Left lung (tissue), 10 donors: ENCODE data around the gene SPDYE5. TPM values are rescaled to one million over a fixed set of nuclear protein-coding genes. Genes with fewer than 3 reads are reported as not detected.

ENCODE experiments used
- ATAC-seq: fragments of 200-7000 bp; cut with Tn5 transposase; one replicate; pipeline ENCODE4 v1.9.1; 2020; ENCODE audit warnings: moderate library complexity
- DNase-seq, 4 donors: peaks; one replicate each; pipeline ENCODE4 v3.0.0-alpha.2; 2013 to 2020
- H3K27ac ChIP-seq, 2 donors: fragments of 200-600 bp; sonication (generic) in 1 of 2; one replicate each; pipeline versions ENCODE4 v1.5.0 to v1.8.0; 2020 to 2021
- H3K27me3 ChIP-seq, 2 donors: fragments of 200-600 bp; sonication (generic) in 1 of 2; one replicate each; pipeline versions ENCODE4 v1.5.0 to v1.8.0; 2020 to 2021
- H3K36me3 ChIP-seq, 2 donors: fragments of 200-600 bp; sonication (generic) in 1 of 2; one replicate each; pipeline versions ENCODE4 v1.5.0 to v1.8.0; 2020 to 2021
- H3K4me1 ChIP-seq, 2 donors: fragments of 200-600 bp; one replicate each; pipeline ENCODE4 v1.8.0; 2021
- H3K4me3 ChIP-seq, 2 donors: fragments of 200-600 bp; sonication (generic) in 1 of 2; one replicate each; pipeline versions ENCODE4 v1.5.0 to v1.8.0; 2020 to 2021; ENCODE audit warnings: mild to moderate bottlenecking in 1 of 2
- H3K9me3 ChIP-seq, 2 donors: fragments of 200-600 bp; sonication (generic) in 1 of 2; one replicate each; pipeline versions ENCODE4 v1.5.0 to v1.8.0; 2020 to 2021
- intact Hi-C, 2 donors: fragments of 100-400 bp; cut with DNase I; formaldehyde crosslinking; loops; one replicate each; pipeline versions ENCODE4 v1.11.2 to v1.14.2; 2022
- polyA plus RNA-seq, 6 donors: library from polyadenylated mRNA; unstranded; fragments of 120-200 nt; gene quantifications; one replicate each; pipeline ENCODE4 v1.2.1, GENCODE V29; 2013; ENCODE audit not compliant: insufficient read length in 6 of 6
- total RNA-seq, 2 donors: library from RNA; stranded (reverse); fragmentation: NEBNext Ultra II Directional; extraction: Animal tissue kit (Norgen Biotek cat#: 25700); gene quantifications; one replicate each; pipeline ENCODE4 v1.2.1, GENCODE V29; 2021
- TF ChIP-seq, protein P1 (sequence below), 2 donors: fragments of 200-600 bp; sonication (generic) in 1 of 2; IDR thresholded peaks; one replicate each; pipeline versions ENCODE4 v1.5.0 to v1.8.0; 2021; ENCODE audit warnings: antibody characterized with exemption in 2 of 2
- donor health status: DM: no; HTN: yes; CAD: no.
- donor health status: DM: no; HTN: no; CAD: no.

The SPDYE5 gene
- total and polyA plus RNA-seq, 8 donors, result 3.8 to 8.2 (median 6.5) TPM; not detected in 2

DNA sequence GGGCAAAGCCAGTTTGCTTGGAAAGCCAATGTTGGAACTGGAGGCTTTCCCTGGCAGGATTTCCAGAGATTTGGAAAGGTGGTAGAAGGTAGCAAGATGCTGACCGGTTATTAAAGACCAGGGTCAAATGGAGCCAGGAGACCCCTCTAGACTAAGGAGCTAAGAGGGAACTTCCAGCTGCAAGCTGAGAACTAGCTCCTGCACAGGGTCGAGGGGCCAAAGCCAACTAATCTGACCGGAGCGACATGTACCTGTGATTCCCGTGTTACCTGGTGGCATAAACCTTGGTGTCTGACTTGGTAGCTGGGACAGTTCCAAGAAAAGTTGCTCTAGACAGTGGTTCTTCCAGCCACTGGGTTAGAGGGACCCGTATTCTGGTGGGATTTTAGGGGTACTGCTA, 41.8 kb downstream of the SPDYE5 start:
- ATAC-seq, result no peak
- peaks cover 0 to 13% of the 10 kb centered on the region in 2 donors for H3K4me1 ChIP-seq
- intact Hi-C loops, result no loop called here
- H3K36me3 ChIP-seq, result peaks cover 0 to 46% of the 10 kb centered on the region in 2 donors
- TF ChIP-seq, protein P1, sequence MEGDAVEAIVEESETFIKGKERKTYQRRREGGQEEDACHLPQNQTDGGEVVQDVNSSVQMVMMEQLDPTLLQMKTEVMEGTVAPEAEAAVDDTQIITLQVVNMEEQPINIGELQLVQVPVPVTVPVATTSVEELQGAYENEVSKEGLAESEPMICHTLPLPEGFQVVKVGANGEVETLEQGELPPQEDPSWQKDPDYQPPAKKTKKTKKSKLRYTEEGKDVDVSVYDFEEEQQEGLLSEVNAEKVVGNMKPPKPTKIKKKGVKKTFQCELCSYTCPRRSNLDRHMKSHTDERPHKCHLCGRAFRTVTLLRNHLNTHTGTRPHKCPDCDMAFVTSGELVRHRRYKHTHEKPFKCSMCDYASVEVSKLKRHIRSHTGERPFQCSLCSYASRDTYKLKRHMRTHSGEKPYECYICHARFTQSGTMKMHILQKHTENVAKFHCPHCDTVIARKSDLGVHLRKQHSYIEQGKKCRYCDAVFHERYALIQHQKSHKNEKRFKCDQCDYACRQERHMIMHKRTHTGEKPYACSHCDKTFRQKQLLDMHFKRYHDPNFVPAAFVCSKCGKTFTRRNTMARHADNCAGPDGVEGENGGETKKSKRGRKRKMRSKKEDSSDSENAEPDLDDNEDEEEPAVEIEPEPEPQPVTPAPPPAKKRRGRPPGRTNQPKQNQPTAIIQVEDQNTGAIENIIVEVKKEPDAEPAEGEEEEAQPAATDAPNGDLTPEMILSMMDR (IDR thresholded peaks at IDR 0.05), result no peak
- H3K27ac ChIP-seq, result no peak overlapping the region
- no peaks in the 10 kb centered on the region for H3K9me3 ChIP-seq
- H3K27me3 ChIP-seq, result no peaks in the 10 kb centered on the region
- H3K4me3 ChIP-seq, result no peak overlapping the region
- DNase-seq, result no peak

DNA sequence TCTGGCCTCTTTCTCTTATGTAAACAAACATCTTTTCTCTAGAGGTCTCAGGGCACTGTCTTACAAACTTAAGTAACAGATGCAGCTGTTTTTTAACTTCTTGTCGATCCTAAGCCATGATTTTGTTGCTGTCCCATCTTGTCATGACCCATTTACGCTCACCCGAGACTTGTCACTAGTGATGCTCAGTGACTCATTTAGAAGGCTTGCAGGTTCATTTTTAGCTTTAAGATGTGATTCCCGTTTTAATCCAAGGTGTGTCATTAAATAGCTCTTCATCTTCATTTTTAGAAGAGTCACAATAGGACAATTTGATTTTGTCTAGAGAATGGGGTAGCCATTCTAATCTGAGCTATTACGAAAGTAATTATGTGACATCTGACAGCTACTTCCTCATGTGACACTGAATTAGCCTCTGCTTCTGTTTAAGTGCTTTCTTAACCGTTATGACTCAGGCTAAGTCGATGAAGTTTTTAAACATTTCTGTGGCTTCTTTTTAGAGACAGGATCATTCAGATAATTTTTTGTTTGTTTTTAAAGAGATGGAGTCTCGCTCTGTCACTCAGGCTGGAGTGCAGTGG, 42.7 kb downstream of the SPDYE5 start:
- ATAC-seq (peak; percentile 63), DNase-seq (peak in 2 of 4 donors; percentile 38 to 42)
- no peaks in the 10 kb centered on the region for H3K9me3 ChIP-seq
- TF ChIP-seq, protein P1 (IDR thresholded peaks at IDR 0.05), result no peak
- peak overlapping the region; percentile 26 to 73 for H3K27ac ChIP-seq
- no peak overlapping the region for H3K4me3 ChIP-seq
- intact Hi-C loops, result no loop called here
- H3K36me3 ChIP-seq, result peaks cover 0 to 55% of the 10 kb centered on the region in 2 donors
- H3K4me1 ChIP-seq, result peaks cover 0 to 13% of the 10 kb centered on the region in 2 donors
- no peaks in the 10 kb centered on the region for H3K27me3 ChIP-seq

DNA sequence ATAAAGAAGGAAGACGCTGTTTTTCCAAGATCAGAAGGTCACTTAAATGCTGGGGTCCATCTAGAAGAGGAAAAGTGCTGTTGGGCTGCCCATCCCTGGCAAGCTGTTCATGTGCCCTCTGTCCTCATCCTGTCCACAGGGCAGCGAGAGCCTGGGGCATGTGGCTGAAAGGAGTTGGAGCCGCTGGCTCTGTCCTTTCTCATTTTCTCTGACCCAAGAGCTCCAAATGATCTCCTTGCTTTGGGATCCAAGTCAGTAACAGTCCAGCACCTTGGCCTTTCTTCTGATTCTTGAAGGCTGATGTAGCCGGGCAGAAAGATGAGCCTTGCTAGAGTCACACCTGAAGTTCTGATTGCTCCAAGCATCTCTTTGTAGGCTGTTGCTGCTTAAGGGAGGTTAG, 44.4 kb downstream of the SPDYE5 start:
- no peak overlapping the region for H3K27ac ChIP-seq
- TF ChIP-seq, protein P1 (IDR thresholded peaks at IDR 0.05), result no peak
- intact Hi-C loops, result no loop called here
- H3K9me3 ChIP-seq, result no peaks in the 10 kb centered on the region
- DNase-seq, result no peak
- ATAC-seq, result no peak
- peaks cover 0 to 72% of the 10 kb centered on the region in 2 donors for H3K36me3 ChIP-seq
- H3K4me3 ChIP-seq, result no peak overlapping the region
- H3K4me1 ChIP-seq, result peaks cover 0 to 13% of the 10 kb centered on the region in 2 donors
- no peaks in the 10 kb centered on the region for H3K27me3 ChIP-seq

DNA sequence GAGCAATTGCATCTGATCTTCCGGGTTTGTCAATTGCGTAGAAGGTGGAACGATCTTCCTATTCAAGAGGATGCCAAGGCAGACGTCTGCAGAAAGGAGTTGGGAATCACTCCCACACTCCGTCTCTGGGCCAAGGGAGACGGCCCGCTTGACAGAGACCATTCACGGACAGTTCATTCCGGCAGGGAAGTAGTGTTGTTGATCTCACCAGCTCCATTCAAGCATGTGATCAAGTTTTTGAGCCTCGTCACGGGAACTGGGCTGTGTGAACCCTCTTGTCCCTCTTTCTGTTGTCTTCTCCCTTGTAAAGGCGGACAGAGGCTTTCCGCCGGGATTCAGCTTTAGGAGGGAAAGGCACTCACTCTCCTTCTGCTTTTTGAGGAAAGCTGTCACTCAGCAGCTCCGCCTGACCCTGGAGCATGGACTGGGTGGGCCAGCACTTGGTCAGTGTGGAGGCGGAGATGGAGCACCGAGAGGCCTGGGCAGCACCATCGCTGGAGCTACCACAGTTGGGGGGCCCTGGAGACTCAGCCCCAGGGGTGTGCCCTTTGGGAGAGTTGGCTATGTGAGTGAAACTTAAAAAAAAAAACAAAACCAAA, 44.9 kb downstream of the SPDYE5 start:
- TF ChIP-seq, protein P1 (IDR thresholded peaks at IDR 0.05), result no peak
- DNase-seq (no peak), ATAC-seq (no peak)
- no peak overlapping the region for H3K4me3 ChIP-seq
- peaks cover 0 to 13% of the 10 kb centered on the region in 2 donors for H3K4me1 ChIP-seq
- H3K9me3 ChIP-seq, result no peaks in the 10 kb centered on the region
- intact Hi-C loops, result no loop called here
- no peak overlapping the region for H3K27ac ChIP-seq
- H3K36me3 ChIP-seq, result peaks cover 0 to 78% of the 10 kb centered on the region in 2 donors
- H3K27me3 ChIP-seq, result no peaks in the 10 kb centered on the region

DNA sequence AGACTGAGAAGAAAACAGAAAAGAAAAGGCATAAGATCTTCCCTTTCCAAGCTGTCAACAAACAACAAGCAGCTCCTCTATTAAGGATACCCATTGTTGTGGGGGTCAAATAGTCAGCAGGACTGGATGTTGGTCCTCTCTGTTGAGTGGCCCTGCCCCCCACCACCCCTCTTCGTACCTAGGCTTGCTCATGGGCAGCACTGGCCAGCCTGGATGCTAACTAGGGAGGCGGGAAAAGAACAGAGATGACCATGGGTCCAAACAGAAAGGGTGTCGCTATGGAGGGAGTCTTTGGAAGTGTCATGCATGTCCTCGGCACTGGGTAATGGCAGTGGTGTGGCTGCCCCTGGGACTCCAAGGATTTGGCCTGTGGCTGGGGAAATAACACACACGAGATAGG, 45.6 kb downstream of the SPDYE5 start:
- H3K4me3 ChIP-seq, result no peak overlapping the region
- DNase-seq (no peak), ATAC-seq (no peak)
- peaks cover 0 to 85% of the 10 kb centered on the region in 2 donors for H3K36me3 ChIP-seq
- no peaks in the 10 kb centered on the region for H3K27me3 ChIP-seq
- peaks cover 0 to 13% of the 10 kb centered on the region in 2 donors for H3K4me1 ChIP-seq
- no peaks in the 10 kb centered on the region for H3K9me3 ChIP-seq
- intact Hi-C loops, result no loop called here
- TF ChIP-seq, protein P1 (IDR thresholded peaks at IDR 0.05), result no peak
- H3K27ac ChIP-seq, result no peak overlapping the region
